ENCODE measurements around the gene GSTM2.

DNA sequence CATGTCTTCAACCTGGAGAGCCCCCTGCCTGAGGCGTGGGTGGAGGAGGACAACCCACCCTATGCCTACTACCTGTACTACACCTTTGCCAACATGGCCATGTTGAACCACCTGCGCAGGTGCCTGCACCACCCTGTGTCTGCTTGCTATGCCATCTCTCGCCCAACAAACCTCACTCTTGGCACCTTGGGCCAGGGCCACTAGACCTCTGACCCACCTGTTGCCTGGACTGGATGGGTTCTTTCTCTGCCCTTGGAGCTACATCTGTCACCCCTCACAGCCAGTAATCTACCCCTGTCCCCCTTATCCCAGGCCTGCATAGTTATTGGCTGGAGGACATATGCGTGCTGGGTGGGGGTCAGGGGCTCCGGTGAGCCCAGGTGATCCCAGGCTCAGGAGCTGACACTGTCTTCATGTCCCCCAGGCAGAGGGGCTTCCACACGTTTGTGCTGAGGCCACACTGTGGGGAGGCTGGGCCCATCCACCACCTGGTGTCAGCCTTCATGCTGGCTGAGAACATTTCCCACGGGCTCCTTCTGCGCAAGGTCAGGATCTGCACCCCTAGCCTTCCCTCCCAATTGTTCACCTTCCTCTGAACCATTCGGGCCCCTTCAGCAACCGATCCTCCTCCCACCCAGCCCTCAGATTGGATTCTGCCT is 38.4 kb upstream of the GSTM2 start:
- TF ChIP-seq, protein P1, sequence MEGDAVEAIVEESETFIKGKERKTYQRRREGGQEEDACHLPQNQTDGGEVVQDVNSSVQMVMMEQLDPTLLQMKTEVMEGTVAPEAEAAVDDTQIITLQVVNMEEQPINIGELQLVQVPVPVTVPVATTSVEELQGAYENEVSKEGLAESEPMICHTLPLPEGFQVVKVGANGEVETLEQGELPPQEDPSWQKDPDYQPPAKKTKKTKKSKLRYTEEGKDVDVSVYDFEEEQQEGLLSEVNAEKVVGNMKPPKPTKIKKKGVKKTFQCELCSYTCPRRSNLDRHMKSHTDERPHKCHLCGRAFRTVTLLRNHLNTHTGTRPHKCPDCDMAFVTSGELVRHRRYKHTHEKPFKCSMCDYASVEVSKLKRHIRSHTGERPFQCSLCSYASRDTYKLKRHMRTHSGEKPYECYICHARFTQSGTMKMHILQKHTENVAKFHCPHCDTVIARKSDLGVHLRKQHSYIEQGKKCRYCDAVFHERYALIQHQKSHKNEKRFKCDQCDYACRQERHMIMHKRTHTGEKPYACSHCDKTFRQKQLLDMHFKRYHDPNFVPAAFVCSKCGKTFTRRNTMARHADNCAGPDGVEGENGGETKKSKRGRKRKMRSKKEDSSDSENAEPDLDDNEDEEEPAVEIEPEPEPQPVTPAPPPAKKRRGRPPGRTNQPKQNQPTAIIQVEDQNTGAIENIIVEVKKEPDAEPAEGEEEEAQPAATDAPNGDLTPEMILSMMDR (IDR thresholded peaks at IDR 0.05), result no peak
- TF ChIP-seq POLR2A (IDR thresholded peaks at IDR 0.05), result no peak

Measured in adrenal gland (tissue), 5 donors.